Right atrium auricular region (tissue), 2 donors: ENCODE measurements around the gene JAG2. TPM values are rescaled to one million over a fixed set of nuclear protein-coding genes. Genes with fewer than 3 reads are reported as not detected.

Experiments
- DNase-seq: peaks from one replicate; pipeline ENCODE4 v3.0.0-alpha.2; 2019; ENCODE audit warnings: low spot score
- H3K27ac ChIP-seq, 2 donors: fragments of 200-600 bp; sonication (generic); 1 replicate in 1 of 2; 2 replicates in 1 of 2; pipeline ENCODE4 v1.5.1; 2016 to 2019
- H3K27me3 ChIP-seq, 2 donors: fragments of 200-600 bp; sonication (generic); one replicate each; pipeline versions ENCODE4 v1.5.1 to v1.6.0; 2017 to 2019
- H3K36me3 ChIP-seq: fragments of 200-600 bp; sonication (generic); one replicate; pipeline ENCODE4 v1.5.1; 2016
- H3K4me1 ChIP-seq, 2 donors: fragments of 200-600 bp; sonication (generic); one replicate each; pipeline versions ENCODE4 v1.5.1 to v1.6.0; 2017 to 2019
- H3K4me3 ChIP-seq, 2 donors: fragments of 200-600 bp; sonication (generic); 1 replicate in 1 of 2; 2 replicates in 1 of 2; pipeline ENCODE4 v1.5.1; 2017 to 2019; ENCODE audit warnings: mild to moderate bottlenecking in 1 of 2, moderate library complexity in 1 of 2
- H3K9me3 ChIP-seq, 2 donors: fragments of 200-600 bp; sonication (generic); one replicate each; pipeline ENCODE4 v1.5.1; 2019
- CTCF ChIP-seq, 2 donors: fragments of 200-600 bp; sonication (generic); IDR thresholded peaks; one replicate each; pipeline ENCODE4 v1.5.1; 2019; ENCODE audit warnings: antibody characterized with exemption in 2 of 2
- total RNA-seq, 2 donors: library from RNA; depleted of rRNA; stranded (reverse); fragments of >200 nt; gene quantifications; one replicate each; pipeline ENCODE4 v1.1.0, GENCODE V29; 2016

Gene JAG2
- total RNA-seq, 2 donors from 2014 or later = 14.5 to 17.3 TPM

- H3K4me3 ChIP-seq = no peak overlapping the region
- no peaks in the 10 kb centered on the region for H3K4me1 ChIP-seq
- no peak for DNase-seq
- no peaks in the 10 kb centered on the region for H3K27me3 ChIP-seq
- TF ChIP-seq CTCF (IDR thresholded peaks at IDR 0.05) = no peak
- no peak overlapping the region for H3K27ac ChIP-seq
- peaks cover 12% of the 10 kb centered on the region for H3K36me3 ChIP-seq
- H3K9me3 ChIP-seq = peaks cover 0 to 16% of the 10 kb centered on the region in 2 donors
Observed at GRCh38 chr14:105138551-105139111, 29.9 kb downstream of the JAG2 start.

GRCh38 chr14:105138021-105138541 lies 30.5 kb downstream of the JAG2 start:
- no peaks in the 10 kb centered on the region for H3K27me3 ChIP-seq
- no peak overlapping the region for H3K4me3 ChIP-seq
- peaks cover 0 to 16% of the 10 kb centered on the region in 2 donors for H3K9me3 ChIP-seq
- no peak for DNase-seq
- no peaks in the 10 kb centered on the region for H3K4me1 ChIP-seq
- H3K27ac ChIP-seq = no peak overlapping the region
- peaks cover 12% of the 10 kb centered on the region for H3K36me3 ChIP-seq
- no peak for TF ChIP-seq CTCF (IDR thresholded peaks at IDR 0.05)

GRCh38 chr14:105137481-105138020 lies 31.0 kb downstream of the JAG2 start:
- peaks cover 0 to 16% of the 10 kb centered on the region in 2 donors for H3K9me3 ChIP-seq
- H3K27ac ChIP-seq = no peak overlapping the region
- no peak for DNase-seq
- no peak overlapping the region for H3K4me3 ChIP-seq
- peaks cover 12% of the 10 kb centered on the region for H3K36me3 ChIP-seq
- TF ChIP-seq CTCF (IDR thresholded peaks at IDR 0.05) = no peak
- H3K4me1 ChIP-seq = no peaks in the 10 kb centered on the region
- no peaks in the 10 kb centered on the region for H3K27me3 ChIP-seq

GRCh38 chr14:105136401-105137322 lies 31.9 kb downstream of the JAG2 start:
- no peak overlapping the region for H3K4me3 ChIP-seq
- no peak for DNase-seq
- no peak overlapping the region for H3K27ac ChIP-seq
- H3K4me1 ChIP-seq = no peaks in the 10 kb centered on the region
- no peak for TF ChIP-seq CTCF (IDR thresholded peaks at IDR 0.05)
- peaks cover 3% of the 10 kb centered on the region for H3K36me3 ChIP-seq
- no peaks in the 10 kb centered on the region for H3K27me3 ChIP-seq
- peaks cover 0 to 23% of the 10 kb centered on the region in 2 donors for H3K9me3 ChIP-seq

GRCh38 chr14:105135700-105136395 lies 32.7 kb downstream of the JAG2 start:
- H3K4me1 ChIP-seq = no peaks in the 10 kb centered on the region
- no peaks in the 10 kb centered on the region for H3K36me3 ChIP-seq
- H3K27me3 ChIP-seq = no peaks in the 10 kb centered on the region
- no peak overlapping the region for H3K27ac ChIP-seq
- H3K4me3 ChIP-seq = no peak overlapping the region
- DNase-seq = no peak
- TF ChIP-seq CTCF (IDR thresholded peaks at IDR 0.05) = no peak
- H3K9me3 ChIP-seq = peaks cover 0 to 31% of the 10 kb centered on the region in 2 donors
